GM12875 (cell line): ENCODE data around the gene RTN4R.

Experiments
- H3K4me3 ChIP-seq: one replicate; pipeline ENCODE4 v1.5.1; 2011; ENCODE audit warnings: low read depth, low read length, control low read depth
- CTCF ChIP-seq: IDR thresholded peaks from 2 replicates; pipeline ENCODE4 v1.5.1; 2011; ENCODE audit warnings: low read depth, mild to moderate bottlenecking, control low read depth, inconsistent platforms, low read length, moderate library complexity, borderline replicate concordance; ENCODE audit not compliant: insufficient read depth

The RTN4R gene

GRCh38 chr22:20248461-20248978 is 19.6 kb downstream of the RTN4R start:
- TF ChIP-seq CTCF = no peak
- H3K4me3 ChIP-seq = no peak overlapping the region

GRCh38 chr22:20247608-20248171 is 20.4 kb downstream of the RTN4R start:
- TF ChIP-seq CTCF = no peak
- H3K4me3 ChIP-seq = no peak overlapping the region

- no peak for TF ChIP-seq CTCF
- no peak overlapping the region for H3K4me3 ChIP-seq
These were observed 21.1 kb downstream of the RTN4R start for GRCh38 chr22:20247010-20247505.

GRCh38 chr22:20246368-20247009 is 21.6 kb downstream of the RTN4R start:
- TF ChIP-seq CTCF = no peak
- no peak overlapping the region for H3K4me3 ChIP-seq

GRCh38 chr22:20245577-20246367 is 22.3 kb downstream of the RTN4R start:
- TF ChIP-seq CTCF = no peak
- H3K4me3 ChIP-seq = no peak overlapping the region

- no peak for TF ChIP-seq CTCF
These were observed 23.2 kb downstream of the RTN4R start for GRCh38 chr22:20244691-20245576.

More at GRCh38 chr22:20244691-20245576, 23.2 kb downstream of the RTN4R start:
- H3K4me3 ChIP-seq = no peak overlapping the region
